Keratinocyte (primary cell): ENCODE measurements around the gene FLNB.

Experiments
- CTCF ChIP-seq, 3 experiments: IDR thresholded peaks in 1 of 3; conservative IDR thresholded peaks in 1 of 3; optimal IDR thresholded peaks in 1 of 3; 2 replicates in 2 of 3; 3 replicates in 1 of 3; pipeline versions ENCODE3 to v1.5.1; 2011; ENCODE audit warnings: low read length in 3 of 3, mild to moderate bottlenecking in 3 of 3, moderate library complexity in 2 of 3, control low read depth in 1 of 3, inconsistent platforms in 1 of 3; ENCODE audit not compliant: insufficient read depth in 2 of 3; ENCODE audit errors: extremely low read depth in 1 of 3
- EZH2 ChIP-seq: IDR thresholded peaks from one replicate; pipeline ENCODE4 v1.6.1; 2012; ENCODE audit warnings: inconsistent platforms, mild to moderate bottlenecking, low read length, moderate library complexity

- no peak for TF ChIP-seq CTCF (optimal IDR thresholded peaks at IDR 0.05 in 1 of 3, IDR thresholded peaks at IDR 0.05 in 1 of 3, conservative IDR thresholded peaks at IDR 0.05 in 1 of 3; ENCODE audit: extremely low read depth in 1 of 3, insufficient read depth in 2 of 3, low read length in 3 of 3)
- no peak for TF ChIP-seq EZH2
These were observed 199.7 kb downstream of the FLNB start for GRCh38 chr3:58207954-58208353.
